ENCODE results near the gene SMARCC1.

- TF ChIP-seq CTCF (IDR thresholded peaks at IDR 0.05) (no peak), POLR2A (IDR thresholded peaks at IDR 0.05) (no peak)
These were observed 191.5 kb downstream of the SMARCC1 start for GRCh38 chr3:47590216-47590615.

Data from testis (tissue), 2 donors.